ENCODE measurements around the gene CNOT1. TPM values are rescaled to one million over a fixed set of nuclear protein-coding genes. Genes with fewer than 3 reads are reported as not detected.
A peak's percentile ranks its signal among the peaks of the same experiment; 100 is the strongest.

CNOT1 gene
- total RNA-seq, 1 experiment from 2014 or later, result 135 TPM

DNA sequence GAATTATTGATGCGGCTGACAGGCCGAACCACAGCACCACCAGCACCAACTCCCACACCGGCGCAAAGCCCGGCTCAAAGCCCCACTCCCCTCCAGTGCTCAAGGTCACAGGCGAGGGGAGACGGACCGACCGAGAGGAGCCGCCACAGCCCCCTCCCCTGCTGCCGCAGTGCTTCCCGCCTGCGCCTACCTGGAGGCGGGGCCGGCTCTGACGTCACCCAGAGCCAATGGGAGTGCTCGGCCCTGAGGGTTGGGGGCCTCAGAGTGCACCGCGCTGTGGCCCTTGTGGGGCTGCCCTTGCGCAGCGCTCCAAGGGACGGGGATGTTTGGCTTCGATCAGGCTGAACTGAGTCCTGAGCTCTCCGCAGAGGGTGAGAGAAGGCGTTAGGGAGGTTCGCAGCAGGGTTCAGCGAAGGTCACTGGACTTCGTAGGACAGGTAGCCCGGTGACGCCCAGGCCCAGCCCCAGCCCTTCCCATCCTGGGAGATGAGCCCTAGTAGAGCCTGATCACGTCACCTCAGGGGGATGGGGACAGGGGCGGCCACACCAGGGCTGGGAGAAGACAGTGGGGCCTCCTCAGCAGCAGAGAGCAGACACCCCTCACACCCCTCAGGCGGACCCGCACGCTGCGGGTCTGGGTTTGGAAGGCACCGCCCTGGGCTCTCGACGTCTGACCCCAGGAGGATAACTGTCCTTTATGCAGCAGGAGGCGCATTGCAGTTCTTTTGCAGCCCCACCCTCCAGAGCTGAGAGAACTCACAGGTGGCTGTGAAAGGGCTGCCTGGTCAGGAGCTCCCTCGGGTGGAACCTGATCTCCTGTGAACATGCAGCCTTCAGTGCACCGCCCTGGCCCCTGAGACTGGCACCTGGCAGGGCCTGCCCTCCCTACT is 128.1 kb downstream of the CNOT1 start:
- peak overlapping the region; percentile 81 for H2AFZ ChIP-seq (ENCODE audit: low read length)
- H3F3A ChIP-seq (ENCODE audit: low read length, unreplicated experiment), result no peaks in the 10 kb centered on the region
- intact Hi-C loops (cut with micrococcal nuclease), result no loop called here
- H3K27ac ChIP-seq (ENCODE audit: low read length), result no peak overlapping the region
- no peaks in the 10 kb centered on the region for H3K9me3 ChIP-seq (ENCODE audit: low read length)
- H3K27me3 ChIP-seq (ENCODE audit: low read length), result no peaks in the 10 kb centered on the region
- no peak for TF ChIP-seq CTCF (conservative IDR thresholded peaks at IDR 0.05; ENCODE audit: low read depth, low read length)
- no peak for TF ChIP-seq EZH2phosphoT487 (IDR thresholded peaks at IDR 0.05; ENCODE audit: borderline replicate concordance, low read length)
- no peak for TF ChIP-seq EZH2 (IDR thresholded peaks at IDR 0.05; ENCODE audit: low read length, unreplicated experiment)
- H3K36me3 ChIP-seq (ENCODE audit: low read depth, low read length), result no peaks in the 10 kb centered on the region
- peaks cover 7% of the 10 kb centered on the region; the same call in 1 of the 2 replicates for H3K4me1 ChIP-seq (ENCODE audit: insufficient read depth, low read length)
- H3K9ac ChIP-seq (ENCODE audit: low read length), result 0 out of 2 replicates have a peak overlapping the region, but pooled peaks have one; percentile 25
- no peaks in the 10 kb centered on the region for H3K79me2 ChIP-seq (ENCODE audit: low read length)
- BruUV-seq (replicated peaks), result no TSS peak
- peak overlapping the region; percentile 99 for H3K4me2 ChIP-seq (ENCODE audit: low read length)
- ATAC-seq, result no peak
- H3K4me3 ChIP-seq (ENCODE audit: low read length), result peak overlapping the region; percentile 70
- POLR2A ChIA-PET (ENCODE audit: unreplicated experiment), result no interaction called here
- H4K20me1 ChIP-seq (ENCODE audit: low read length), result no peaks in the 10 kb centered on the region
- no peaks in the 10 kb centered on the region for H3K9me2 ChIP-seq (replicated peaks; ENCODE audit: low read length)
- CTCF ChIA-PET, result interaction anchor here (1.7 kb wide), 1 partner anchor 160 kb away, joined by 20 read pairs; no protein-coding TSS in a partner anchor
- DNase-seq, result no peak

GRCh38 chr16:58500430-58501241 is 129.0 kb downstream of the CNOT1 start:
- Histone ChIP-seq H3K4me3 (ENCODE audit: low read length) (peak overlapping the region; percentile 70), H3K9me3 (ENCODE audit: low read length) (no peaks in the 10 kb centered on the region), H3K27me3 (ENCODE audit: low read length) (no peaks in the 10 kb centered on the region), H2AFZ (ENCODE audit: low read length) (peak overlapping the region; percentile 81), H3K4me2 (ENCODE audit: low read length) (peak overlapping the region; percentile 99), H3K4me1 (ENCODE audit: insufficient read depth, low read length) (peaks cover 7% of the 10 kb centered on the region; the same call in 1 of the 2 replicates), H4K20me1 (ENCODE audit: low read length) (no peaks in the 10 kb centered on the region), H3K36me3 (ENCODE audit: low read depth, low read length) (no peaks in the 10 kb centered on the region), H3K79me2 (ENCODE audit: low read length) (no peaks in the 10 kb centered on the region), H3K9me2 (replicated peaks; ENCODE audit: low read length) (no peaks in the 10 kb centered on the region), H3K9ac (ENCODE audit: low read length) (peak overlapping the region; percentile 25; the same call in 1 of the 2 replicates), H3F3A (ENCODE audit: low read length, unreplicated experiment) (no peaks in the 10 kb centered on the region), H3K27ac (ENCODE audit: low read length) (no peak overlapping the region)
- DNase-seq (no peak), ATAC-seq (peak; percentile 35)
- intact Hi-C loops (cut with micrococcal nuclease), result no loop called here
- ChIA-PET CTCF (interaction anchor here (0.6 to 1.7 kb wide), 3 partner anchors 36 to 164 kb away, joined by 3 to 20 read pairs (median 3); no protein-coding TSS in a partner anchor), POLR2A (ENCODE audit: unreplicated experiment) (interaction anchor here (0.6 kb wide), 4 partner anchors 14 to 276 kb away, joined by 4 to 8 read pairs (median 4); no protein-coding TSS in a partner anchor)
- no peak for TF ChIP-seq EZH2phosphoT487 (IDR thresholded peaks at IDR 0.05; ENCODE audit: borderline replicate concordance, low read length)
- no peak for TF ChIP-seq EZH2 (IDR thresholded peaks at IDR 0.05; ENCODE audit: low read length, unreplicated experiment)
- no peak for TF ChIP-seq CTCF (conservative IDR thresholded peaks at IDR 0.05; ENCODE audit: low read depth, low read length)
- BruUV-seq (replicated peaks), result no TSS peak
